HCT116 (cell line): ENCODE data around the gene EPHA10. TPM values are rescaled to one million over a fixed set of nuclear protein-coding genes. Genes with fewer than 3 reads are reported as not detected.

Source experiments
- ATAC-seq: fragments of 200-7000 bp; cut with Tn5 transposase; 2 replicates; pipeline ENCODE4 v1.9.1; 2020; ENCODE audit warnings: mild to moderate bottlenecking, moderate library complexity
- BruUV-seq: library from RNA; stranded (reverse); fragments of 400-500 nt; replicated peaks from 2 replicates; lab custom pipeline; 2021; lab: Mats Ljungman, UMichigan
- CTCF ChIA-PET: fragments of 300-600 bp; sonication (Branson Sonifier 250); formaldehyde crosslinking; loops from one replicate; lab custom pipeline; 2021; ENCODE audit warnings: antibody characterized with exemption; lab: Charles Lee
- POLR2A ChIA-PET: fragments of 300-600, 350-600 bp; sonication (Branson Sonifier 250); formaldehyde crosslinking; loops from one replicate; lab custom pipeline; 2021; ENCODE audit warnings: antibody characterized with exemption; lab: Charles Lee
- RAD21 ChIA-PET, 2 experiments: fragments of 300-600 bp; sonication (Branson Sonifier 250); formaldehyde crosslinking; loops; one replicate each; lab custom pipeline; 2023; ENCODE audit warnings: low total read pairs in 2 of 2; ENCODE audit not compliant: uncharacterized antibody in 2 of 2, unreplicated experiment in 2 of 2, low non-redundant PET in 1 of 2; lab: Charles Lee
- DNase-seq: peaks from one replicate; pipeline ENCODE4 v3.0.0-alpha.2; 2010; ENCODE audit warnings: low read depth, low spot score
- H2AFZ ChIP-seq: fragments of 200-600 bp; shearing (Covaris generic), sonication (generic); 2 replicates; pipeline ENCODE4 v1.6.1; 2017; ENCODE audit warnings: low read depth, mixed run types, mixed read lengths, antibody characterized with exemption, low read length; ENCODE audit not compliant: poor library complexity, severe bottlenecking
- H3K27ac ChIP-seq: 2 replicates; pipeline ENCODE4 v1.5.1; 2012; ENCODE audit warnings: low read depth, low read length
- H3K27me3 ChIP-seq: fragments of 200-600 bp; sonication (generic); 2 replicates; pipeline ENCODE4 v1.6.1; 2016; ENCODE audit warnings: mixed run types, low read length, mixed read lengths; ENCODE audit not compliant: insufficient read depth
- H3K36me3 ChIP-seq, 2 experiments: fragments of 200-500 bp in 1 of 2; fragments of 200-600 bp in 1 of 2; sonication (Bioruptor generic) in 1 of 2; sonication (generic) in 1 of 2; 2 replicates each; pipeline versions ENCODE4 v1.5.1 to v1.6.1; 2014 to 2016; ENCODE audit warnings: low read length in 2 of 2, inconsistent platforms in 1 of 2, mixed read lengths in 1 of 2, mixed run types in 1 of 2; ENCODE audit not compliant: insufficient read depth in 2 of 2, control insufficient read depth in 1 of 2
- H3K4me1 ChIP-seq, 2 experiments: fragments of 200-600 bp in 1 of 2; sonication (generic) in 1 of 2; 2 replicates each; pipeline versions ENCODE4 v1.5.1 to v1.6.1; 2012 to 2017; ENCODE audit warnings: low read length in 2 of 2, inconsistent platforms in 1 of 2, mild to moderate bottlenecking in 1 of 2, mixed read lengths in 1 of 2, mixed run types in 1 of 2, moderate library complexity in 1 of 2; ENCODE audit not compliant: insufficient read depth in 2 of 2, control insufficient read depth in 1 of 2
- H3K4me2 ChIP-seq: fragments of 200-600 bp; sonication (generic); 2 replicates; pipeline ENCODE4 v1.6.1; 2017; ENCODE audit warnings: mixed run types, low read length, mixed read lengths
- H3K4me3 ChIP-seq, 2 experiments: fragments of 200-600 bp in 1 of 2; sonication (generic) in 1 of 2; replicated peaks in 1 of 2; 2 replicates each; pipeline ENCODE4 v1.5.1; 2011 to 2016; ENCODE audit warnings: low read length in 2 of 2, control low read depth in 1 of 2, low read depth in 1 of 2, mild to moderate bottlenecking in 1 of 2, mixed read lengths in 1 of 2, mixed run types in 1 of 2
- H3K79me2 ChIP-seq: fragments of 200-600 bp; sonication (generic); 2 replicates; pipeline ENCODE4 v1.6.1; 2017; ENCODE audit warnings: mild to moderate bottlenecking, mixed run types, low read length, moderate library complexity, mixed read lengths; ENCODE audit not compliant: insufficient read depth
- H3K9ac ChIP-seq: fragments of 200-600 bp; sonication (generic); 2 replicates; pipeline ENCODE4 v1.6.1; 2016; ENCODE audit warnings: low read length, mixed read lengths
- H3K9me2 ChIP-seq: fragments of 200-600 bp; sonication (generic), shearing (Covaris generic); 2 replicates; pipeline ENCODE4 v1.6.1; 2017; ENCODE audit warnings: mixed run types, mild to moderate bottlenecking, moderate library complexity; ENCODE audit not compliant: insufficient read depth
- H3K9me3 ChIP-seq, 2 experiments: fragments of 200-500 bp in 1 of 2; fragments of 200-600 bp in 1 of 2; sonication (Bioruptor generic) in 1 of 2; sonication (generic) in 1 of 2; 2 replicates each; pipeline ENCODE4 v1.6.1; 2014 to 2017; ENCODE audit warnings: low read length in 2 of 2, mixed read lengths in 2 of 2, inconsistent platforms in 1 of 2, low read depth in 1 of 2, mild to moderate bottlenecking in 1 of 2, mixed run types in 1 of 2, moderate library complexity in 1 of 2; ENCODE audit not compliant: control insufficient read depth in 1 of 2, insufficient read depth in 1 of 2
- H4K20me1 ChIP-seq: fragments of 200-600 bp; sonication (generic), shearing (Covaris generic); 2 replicates; pipeline ENCODE4 v1.6.1; 2017; ENCODE audit warnings: mixed run types, mild to moderate bottlenecking, moderate library complexity; ENCODE audit not compliant: insufficient read depth
- EZH2 ChIP-seq: fragments of 200-600 bp; sonication (generic); IDR thresholded peaks from 2 replicates; pipeline ENCODE4 v1.6.1; 2017; ENCODE audit warnings: antibody characterized with exemption, mixed run types
- JUND ChIP-seq: IDR thresholded peaks from 2 replicates; pipeline ENCODE4 v1.6.1; 2012
- MAX ChIP-seq: IDR thresholded peaks from 2 replicates; pipeline ENCODE4 v1.6.1; 2012
- POLR2A ChIP-seq: IDR thresholded peaks from 2 replicates; pipeline ENCODE4 v1.7.0; 2011; ENCODE audit warnings: borderline replicate concordance; ENCODE audit not compliant: insufficient read depth, insufficient read length; ENCODE audit errors: extremely low read depth
- POLR2AphosphoS5 ChIP-seq: IDR thresholded peaks from 2 replicates; pipeline ENCODE4 v1.6.1; 2011; ENCODE audit warnings: mild to moderate bottlenecking, low read depth, low read length, moderate library complexity
- TCF7L2 ChIP-seq: IDR thresholded peaks from 2 replicates; pipeline ENCODE4 v1.7.0; 2011; ENCODE audit warnings: borderline replicate concordance, inconsistent platforms; ENCODE audit not compliant: insufficient read depth, insufficient read length; ENCODE audit errors: extremely low read depth
- ZFX ChIP-seq: fragments of 450-650 bp; IDR thresholded peaks from 2 replicates; pipeline ENCODE4 v1.6.1; 2017
- intact Hi-C: fragments of 100-400 bp; cut with micrococcal nuclease; formaldehyde crosslinking; loops from 2 replicates; pipeline ENCODE4 v1.10.0; 2022
- total RNA-seq: library from RNA; stranded (reverse); gene quantifications from one replicate; pipeline ENCODE4 v1.2.1, GENCODE V29; 2021; ENCODE audit not compliant: unreplicated experiment

EPHA10 gene
- total RNA-seq, 1 experiment from 2014 or later, result 6.5 TPM

GRCh38 chr1:37753473-37754321 lies 11.2 kb downstream of the EPHA10 start (continued):
- TF ChIP-seq TCF7L2, result no peak

GRCh38 chr1:37752583-37753471 lies 12.1 kb downstream of the EPHA10 start:
- intact Hi-C loops, result no loop called here
- peak; percentile 79 for TF ChIP-seq POLR2AphosphoS5
- TF ChIP-seq ZFX, result peak; percentile 89
- no peak for TF ChIP-seq EZH2
- TF ChIP-seq POLR2A, result peak; percentile 82
- TF ChIP-seq MAX, result peak; percentile 26; the same call in 1 of the 2 replicates
- TF ChIP-seq JUND, result no peak
- ChIA-PET POLR2A (no interaction called here), RAD21 (no interaction called here), CTCF (no interaction called here)
- peaks cover 5 to 23% of the 10 kb centered on the region in 2 experiments; a peak in 3 of 4 replicates for H3K4me1 ChIP-seq
- no peak overlapping the region for H2AFZ ChIP-seq
- DNase-seq (peak; percentile 8), ATAC-seq (peak; percentile 90)
- H3K27me3 ChIP-seq, result no peaks in the 10 kb centered on the region; the same call in 1 of the 2 replicates
- peak overlapping the region; percentile 87 for H3K4me2 ChIP-seq
- H3K36me3 ChIP-seq, result no peaks in the 10 kb centered on the region
- no peaks in the 10 kb centered on the region for H3K9me2 ChIP-seq
- no peaks in the 10 kb centered on the region for H3K9me3 ChIP-seq
- no peaks in the 10 kb centered on the region for H4K20me1 ChIP-seq
- no peaks in the 10 kb centered on the region for H3K79me2 ChIP-seq
- peak overlapping the region; percentile 51 for H3K9ac ChIP-seq
- no TSS peak for BruUV-seq
- H3K27ac ChIP-seq, result peak overlapping the region; percentile 82; the same call in 1 of the 2 replicates
- peak overlapping the region; percentile 51 to 61 for H3K4me3 ChIP-seq
